ENCODE results near the gene MAG. TPM values are rescaled to one million over a fixed set of nuclear protein-coding genes. Genes with fewer than 3 reads are reported as not detected.

MAG gene
- total and polyA plus RNA-seq, 10 of the 15 experiments (the other 5 are each of a cell fraction or from before 2014, with no cell fraction given): 0.03 to 0.82 (median 0.17) TPM; not detected in 2

DNA sequence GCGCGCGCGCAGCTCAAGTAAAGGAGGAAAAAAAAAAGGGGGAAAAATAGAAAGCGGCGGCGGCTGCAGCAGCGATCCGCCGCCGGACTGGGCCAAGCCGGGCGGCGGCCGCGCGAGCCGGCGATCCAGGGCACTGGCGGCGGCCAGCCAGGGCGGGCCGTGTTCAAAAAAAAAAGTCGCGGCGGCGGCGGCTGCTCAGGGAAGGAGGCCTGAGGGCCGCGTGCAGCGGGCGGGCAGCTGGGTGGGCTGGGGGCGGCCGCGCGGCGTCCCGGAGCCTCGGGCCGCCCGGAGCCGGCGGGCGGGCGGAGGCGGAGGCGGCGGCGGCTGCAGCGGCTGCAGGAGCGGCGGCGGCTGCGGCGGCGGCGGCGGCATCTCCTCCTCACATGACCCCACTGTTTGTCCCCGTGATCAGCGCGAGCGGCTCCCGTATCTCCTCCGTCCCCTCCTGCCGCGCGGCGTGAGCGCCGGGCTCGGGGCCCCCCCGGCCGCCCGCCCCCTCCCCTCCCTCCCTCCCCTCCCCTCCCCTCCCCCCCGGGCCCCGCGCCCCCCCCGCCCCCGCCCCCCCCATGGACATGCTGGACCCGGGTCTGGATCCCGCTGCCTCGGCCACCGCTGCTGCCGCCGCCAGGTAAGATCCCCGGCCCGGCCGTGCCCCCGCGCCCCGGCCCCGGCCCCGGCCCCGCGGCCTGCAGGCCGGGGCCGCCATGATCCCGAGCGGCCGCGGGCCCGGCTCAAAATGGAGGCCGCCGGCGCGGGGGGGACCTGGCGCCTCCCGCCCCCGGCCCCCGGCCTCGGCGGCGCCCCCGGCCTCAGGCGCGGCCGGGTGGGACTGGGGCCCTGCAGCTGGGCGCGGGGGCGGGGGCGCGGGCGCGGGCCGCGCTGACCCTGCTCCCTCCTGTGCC lies 23.2 kb upstream of the MAG start, which contains the start of gene USF2:
TSS of gene USF2 (plus strand) at position 427 of the 902 bp plus-strand sequence. CDS start at position 567, 140 bp downstream.
- BruUV-seq (replicated peaks): no TSS peak
- Histone ChIP-seq H4K20me1 (ENCODE audit: control insufficient read depth, insufficient read depth) (no peaks in the 10 kb centered on the region), H3K9me3 (replicated peaks; ENCODE audit: control insufficient read depth, insufficient read depth, low read length) (no peaks in the 10 kb centered on the region), H2AFZ (ENCODE audit: control insufficient read depth, low read depth, low read length) (peak within 1 kb of the TSS; percentile 60), H3K9ac (ENCODE audit: control insufficient read depth, insufficient read depth, low read length) (peak within 1 kb of the TSS; percentile 98), H3K4me2 (ENCODE audit: control insufficient read depth, insufficient read depth) (peak within 1 kb of the TSS; percentile 92), H3K27ac (ENCODE audit: control insufficient read depth, insufficient read depth) (peak within 1 kb of the TSS; percentile 96), H3K27me3 (replicated peaks in 1 of 2; ENCODE audit: control insufficient read depth in 2 of 2, insufficient read depth in 2 of 2, low read length in 1 of 2) (no peaks in the 10 kb centered on the region), H3K36me3 (ENCODE audit: control insufficient read depth in 2 of 2, insufficient read depth in 2 of 2, low read length in 1 of 2) (peaks cover 15 to 31% of the 10 kb centered on the region in 2 experiments), H3K4me3 (peak within 1 kb of the TSS; percentile 82), H3K79me2 (ENCODE audit: control insufficient read depth, insufficient read depth, low read length) (peaks cover 32% of the 10 kb centered on the region), H3K4me1 (ENCODE audit: control insufficient read depth, insufficient read depth, low read length) (peaks cover 17% of the 10 kb centered on the region)
- peak; percentile 50 for TF ChIP-seq USF2 (IDR thresholded peaks at IDR 0.05; ENCODE audit: borderline replicate concordance, low read depth, low read length)
- peak; percentile 91 for TF ChIP-seq YY1 (IDR thresholded peaks at IDR 0.05; ENCODE audit: low read depth, low read length)
- peak; percentile 4 for TF ChIP-seq FOS (IDR thresholded peaks at IDR 0.05; ENCODE audit: borderline replicate concordance, extremely low read depth, insufficient read length)
- TF ChIP-seq EGR1 (IDR thresholded peaks at IDR 0.05; ENCODE audit: borderline replicate concordance in 1 of 2, low read depth in 2 of 2, low read length in 2 of 2): peak in 1 of 2 experiments; percentile 42; a peak in 1 of 3 replicates
- TF ChIP-seq, protein P1, sequence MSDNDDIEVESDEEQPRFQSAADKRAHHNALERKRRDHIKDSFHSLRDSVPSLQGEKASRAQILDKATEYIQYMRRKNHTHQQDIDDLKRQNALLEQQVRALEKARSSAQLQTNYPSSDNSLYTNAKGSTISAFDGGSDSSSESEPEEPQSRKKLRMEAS (IDR thresholded peaks at IDR 0.05; ENCODE audit: low read depth, low read length): 0 out of 2 replicates have a peak, but pooled peaks have one; percentile 38
- TF ChIP-seq, protein P2, sequence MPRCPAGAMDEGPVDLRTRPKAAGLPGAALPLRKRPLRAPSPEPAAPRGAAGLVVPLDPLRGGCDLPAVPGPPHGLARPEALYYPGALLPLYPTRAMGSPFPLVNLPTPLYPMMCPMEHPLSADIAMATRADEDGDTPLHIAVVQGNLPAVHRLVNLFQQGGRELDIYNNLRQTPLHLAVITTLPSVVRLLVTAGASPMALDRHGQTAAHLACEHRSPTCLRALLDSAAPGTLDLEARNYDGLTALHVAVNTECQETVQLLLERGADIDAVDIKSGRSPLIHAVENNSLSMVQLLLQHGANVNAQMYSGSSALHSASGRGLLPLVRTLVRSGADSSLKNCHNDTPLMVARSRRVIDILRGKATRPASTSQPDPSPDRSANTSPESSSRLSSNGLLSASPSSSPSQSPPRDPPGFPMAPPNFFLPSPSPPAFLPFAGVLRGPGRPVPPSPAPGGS (IDR thresholded peaks at IDR 0.05; ENCODE audit: borderline replicate concordance, insufficient read depth, low read depth, low read length, poor library complexity, severe bottlenecking): no peak
- TF ChIP-seq, protein P3, sequence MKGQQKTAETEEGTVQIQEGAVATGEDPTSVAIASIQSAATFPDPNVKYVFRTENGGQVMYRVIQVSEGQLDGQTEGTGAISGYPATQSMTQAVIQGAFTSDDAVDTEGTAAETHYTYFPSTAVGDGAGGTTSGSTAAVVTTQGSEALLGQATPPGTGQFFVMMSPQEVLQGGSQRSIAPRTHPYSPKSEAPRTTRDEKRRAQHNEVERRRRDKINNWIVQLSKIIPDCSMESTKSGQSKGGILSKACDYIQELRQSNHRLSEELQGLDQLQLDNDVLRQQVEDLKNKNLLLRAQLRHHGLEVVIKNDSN (IDR thresholded peaks at IDR 0.05; ENCODE audit: borderline replicate concordance, extremely low read length, insufficient read depth, low read depth, low read length): peak; percentile 78
- peak in 1 of 2 experiments; percentile 73; a peak in 2 of 4 replicates for TF ChIP-seq BHLHE40 (IDR thresholded peaks at IDR 0.05; ENCODE audit: borderline replicate concordance in 1 of 2, low read depth in 2 of 2, low read length in 1 of 2)
- TF ChIP-seq NKRF (conservative IDR thresholded peaks at IDR 0.05): 0 out of 2 replicates have a peak, but pooled peaks have one; percentile 53
- TF ChIP-seq CREB1 (IDR thresholded peaks at IDR 0.05; ENCODE audit: low read depth): no peak
- TF ChIP-seq RAD51 (IDR thresholded peaks at IDR 0.05): peak; percentile 62; the same call in 1 of the 2 replicates
- no peak for TF ChIP-seq SIX5 (IDR thresholded peaks at IDR 0.05; ENCODE audit: low read depth, low read length, severe bottlenecking)
- TF ChIP-seq ATF3 (IDR thresholded peaks at IDR 0.05; ENCODE audit: borderline replicate concordance, extremely low read depth, low read depth, low read length): 0 out of 2 replicates have a peak, but pooled peaks have one; percentile 42
- ChIA-PET SMC1A (ENCODE audit: uncharacterized antibody, unreplicated experiment) (interaction anchor here (0.6 to 1.4 kb wide), 3 partner anchors 60 to 205 kb away, joined by 3 read pairs; partner anchors contain the start of gene CD22), POLR2A (interaction anchor here (0.6 to 1.3 kb wide), 7 partner anchors 14 to 328 kb away, joined by 3 to 5 read pairs (median 3); partner anchors contain the start of gene FFAR1), CTCF (interaction anchor here (1.1 to 2.8 kb wide), 5 partner anchors 85 to 226 kb away, joined by 3 to 12 read pairs (median 5); no protein-coding TSS in a partner anchor), RAD21 (ENCODE audit: unreplicated experiment) (interaction anchor here (0.6 to 1.3 kb wide), 8 partner anchors 31 to 202 kb away, joined by 3 to 9 read pairs (median 3); no protein-coding TSS in a partner anchor)
- DNase-seq (ENCODE audit: low read depth, low spot score) (no peak), ATAC-seq (peak; percentile 33), FAIRE-seq (no peak)
- intact Hi-C loops (cut with micrococcal nuclease; ENCODE audit: unreplicated experiment): loop anchor here (1.0 to 10.0 kb wide), 3 partner anchors 79 to 226 kb away; partner anchors contain the start of genes FFAR1 and KRTDAP
- WGBS (ENCODE audit: insufficient coverage, insufficient replicate concordance, low lambda C conversion rate, missing lambda C conversion rate): 0% methylated on average over 12 of the region's 126 CpGs
- in situ Hi-C loops (cut with MboI): no loop called here

Data from GM12878 (cell line).